GM12878 (cell line): Measurements from ENCODE around the gene EIF3A. TPM values are rescaled to one million over a fixed set of nuclear protein-coding genes. Genes with fewer than 3 reads are reported as not detected.

Experiments used
- ATAC-seq: fragments of 200-7000 bp; cut with Tn5 transposase; 3 replicates; pipeline ENCODE4 v1.9.1; 2020; ENCODE audit warnings: mild to moderate bottlenecking, moderate library complexity
- BruUV-seq: library from RNA; stranded (reverse); fragments of 400-500 nt; replicated peaks from 2 replicates; lab custom pipeline; 2021; lab: Mats Ljungman, UMichigan
- CTCF ChIA-PET: fragments of 300-600 bp; sonication (Branson Sonifier 250); formaldehyde crosslinking; extraction: SDS; loops from one replicate; lab custom pipeline; 2021; ENCODE audit warnings: inconsistent platforms; lab: Yijun Ruan, JAX
- POLR2A ChIA-PET: fragments of 350-600 bp; formaldehyde crosslinking; extraction: SDS; loops from one replicate; lab custom pipeline; 2021; ENCODE audit warnings: inconsistent platforms; lab: Charles Lee
- RAD21 ChIA-PET: fragments of 300-600 bp; sonication (Branson Sonifier 250); formaldehyde crosslinking; loops from one replicate; lab custom pipeline; 2023; ENCODE audit warnings: antibody characterized with exemption; ENCODE audit not compliant: unreplicated experiment; lab: Charles Lee
- SMC1A ChIA-PET: fragments of 300-600 bp; sonication (Branson Sonifier 250); formaldehyde crosslinking; loops from one replicate; lab custom pipeline; 2023; ENCODE audit not compliant: unreplicated experiment, uncharacterized antibody; lab: Charles Lee
- DNase-seq: peaks from one replicate; pipeline ENCODE4 v3.0.0-alpha.2; 2011; ENCODE audit warnings: low read depth, low spot score
- FAIRE-seq: peaks from 3 replicates; lab custom pipeline; 2011; peaks lifted over from hg19 to GRCh38; lab: Jason Lieb, UNC
- H2AFZ ChIP-seq: 2 replicates; pipeline ENCODE4 v1.6.0; 2011; ENCODE audit warnings: low read depth, low read length, control low read depth; ENCODE audit not compliant: control insufficient read depth
- H3K27ac ChIP-seq: 2 replicates; pipeline ENCODE4 v1.5.1; 2011; ENCODE audit warnings: control low read depth; ENCODE audit not compliant: control insufficient read depth, insufficient read depth
- H3K27me3 ChIP-seq, 2 experiments: replicated peaks in 1 of 2; 2 replicates each; pipeline versions ENCODE4 v1.6.0 to v1.6.1; 2011; ENCODE audit warnings: low read length in 1 of 2; ENCODE audit not compliant: control insufficient read depth in 2 of 2, insufficient read depth in 2 of 2
- H3K36me3 ChIP-seq, 2 experiments: 2 replicates each; pipeline ENCODE4 v1.5.1; 2011; ENCODE audit warnings: low read length in 1 of 2; ENCODE audit not compliant: control insufficient read depth in 2 of 2, insufficient read depth in 2 of 2
- H3K4me1 ChIP-seq: 2 replicates; pipeline ENCODE4 v1.6.1; 2011; ENCODE audit warnings: mild to moderate bottlenecking, low read length, moderate library complexity, mixed read lengths; ENCODE audit not compliant: control insufficient read depth, insufficient read depth
- H3K4me2 ChIP-seq: 2 replicates; pipeline ENCODE4 v1.6.0; 2011; ENCODE audit warnings: control low read depth; ENCODE audit not compliant: control insufficient read depth, insufficient read depth
- H3K4me3 ChIP-seq: fragments of 200-600 bp; sonication (generic); 2 replicates; pipeline ENCODE4 v1.5.1; 2016
- H3K79me2 ChIP-seq: 2 replicates; pipeline ENCODE4 v1.6.0; 2011; ENCODE audit warnings: low read length; ENCODE audit not compliant: control insufficient read depth, insufficient read depth
- H3K9ac ChIP-seq: 2 replicates; pipeline ENCODE4 v1.8.0; 2011; ENCODE audit warnings: low read length, control low read depth, mixed read lengths; ENCODE audit not compliant: control insufficient read depth, insufficient read depth
- H3K9me3 ChIP-seq: replicated peaks from 3 replicates; pipeline ENCODE4 v1.5.1; 2011; ENCODE audit warnings: mild to moderate bottlenecking, low read length; ENCODE audit not compliant: control insufficient read depth, insufficient read depth
- H4K20me1 ChIP-seq: 2 replicates; pipeline ENCODE4 v1.6.0; 2011; ENCODE audit not compliant: control insufficient read depth, insufficient read depth
- ASH2L ChIP-seq: fragments of 300-600, 200-600 bp; sonication (generic); IDR thresholded peaks from 2 replicates; pipeline ENCODE4 v1.6.1; 2017; ENCODE audit warnings: low read depth, mild to moderate bottlenecking, borderline replicate concordance
- CREM ChIP-seq: IDR thresholded peaks from 2 replicates; pipeline ENCODE4 v1.6.1; 2014; ENCODE audit warnings: antibody characterized with exemption, low read depth
- IRF3 ChIP-seq: fragments of 450-650 bp; IDR thresholded peaks from 2 replicates; pipeline ENCODE4 v1.6.1; 2014; ENCODE audit warnings: mild to moderate bottlenecking
- JUNB ChIP-seq: IDR thresholded peaks from 2 replicates; pipeline ENCODE4 v1.6.1; 2016; ENCODE audit warnings: antibody characterized with exemption, mild to moderate bottlenecking
- NBN ChIP-seq: fragments of 450-650 bp; IDR thresholded peaks from 2 replicates; pipeline ENCODE4 v1.6.1; 2016
- NFXL1 ChIP-seq: fragments of 450-650 bp; IDR thresholded peaks from 2 replicates; pipeline ENCODE4 v1.6.1; 2017; ENCODE audit warnings: antibody characterized with exemption, mild to moderate bottlenecking, borderline replicate concordance
- POU2F2 ChIP-seq: IDR thresholded peaks from 3 replicates; pipeline ENCODE4 v1.6.1; 2011; ENCODE audit warnings: low read depth, mild to moderate bottlenecking, low read length, borderline replicate concordance
- RBBP5 ChIP-seq: fragments of 200-600 bp; sonication (generic); conservative IDR thresholded peaks from 2 replicates; pipeline ENCODE4 v1.6.1; 2016
- RFX5 ChIP-seq: IDR thresholded peaks from 2 replicates; pipeline ENCODE4 v1.6.1; 2011; ENCODE audit warnings: low read depth, low read length, improper control_type of control experiment
- RUNX3 ChIP-seq: IDR thresholded peaks from 2 replicates; pipeline ENCODE4 v1.6.1; 2012; ENCODE audit warnings: low read length, inconsistent platforms
- SKIL ChIP-seq: fragments of 450-650 bp; IDR thresholded peaks from 2 replicates; pipeline ENCODE4 v1.6.1; 2017; ENCODE audit warnings: mild to moderate bottlenecking, low read depth, inconsistent platforms; ENCODE audit not compliant: poor library complexity, severe bottlenecking
- SP1 ChIP-seq: IDR thresholded peaks from one replicate; pipeline ENCODE4 v1.6.1; 2011; ENCODE audit warnings: low read depth, low read length
- SPI1 ChIP-seq: IDR thresholded peaks from 2 replicates; pipeline ENCODE4 v1.6.1; 2011; ENCODE audit warnings: low read depth, mild to moderate bottlenecking, low read length, moderate library complexity, borderline replicate concordance; ENCODE audit not compliant: insufficient read depth
- SREBF2 ChIP-seq: IDR thresholded peaks from 2 replicates; pipeline ENCODE4 v1.6.1; 2012; ENCODE audit warnings: mild to moderate bottlenecking, low read length
- ZZZ3 ChIP-seq: IDR thresholded peaks from 2 replicates; pipeline ENCODE4 v1.6.1; 2011; ENCODE audit warnings: low read depth; ENCODE audit not compliant: control insufficient read depth, insufficient read length
- WGBS: methylation state at CpG from one replicate; pipeline ENCODE4 v1.1.6; 2016; ENCODE audit warnings: low lambda C conversion rate; ENCODE audit not compliant: insufficient replicate concordance, insufficient coverage; ENCODE audit errors: missing lambda C conversion rate; 5-methylcytosine and 5-hydroxymethylcytosine counted together
- in situ Hi-C: fragments of 300-500 bp; cut with MboI; formaldehyde crosslinking; loops from 9 replicates; pipeline ENCODE4 v1.14.3; 2018; ENCODE audit warnings: mixed read lengths
- intact Hi-C: fragments of 100-400 bp; cut with micrococcal nuclease; formaldehyde crosslinking; loops from one replicate; pipeline ENCODE4 v1.14.2; 2022; ENCODE audit not compliant: unreplicated experiment
- polyA plus RNA-seq, 11 experiments: library from polyadenylated mRNA; depleted of rRNA in 4 of 11; unstranded in 6 of 11; stranded (reverse) in 5 of 11; fragments of >200 nt; fragmentation: Nextera tagmentation in 4 of 11; fragmentation: Illumina TruSeq in 1 of 11; extraction: Ambion mirVana in 4 of 11; extraction: Trizol in 1 of 11; gene quantifications; 1 replicate in 1 of 11; 2 replicates in 10 of 11; pipeline versions ENCODE4 v1.2.1 to v1.2.3, GENCODE V29; 2011 to 2016; ENCODE audit warnings: inconsistent platforms in 2 of 11, missing spikeins in 2 of 11, low read depth in 1 of 11
- total RNA-seq, 4 experiments: library from RNA; depleted of rRNA in 3 of 4; stranded (reverse); fragments of >200 nt in 3 of 4; fragmentation: Illumina TruSeq in 1 of 4; extraction: Trizol in 1 of 4; gene quantifications; 2 replicates each; pipeline versions ENCODE4 v1.2.1 to v1.2.3, GENCODE V29; 2013 to 2021

Gene EIF3A
- total and polyA plus RNA-seq, 10 of the 15 experiments (the other 5 are each of a cell fraction or from before 2014, with no cell fraction given) = 42.3 to 195 (median 96.3) TPM

- Histone ChIP-seq H3K27me3 (peaks cover 0 to 7% of the 10 kb centered on the region in 2 experiments; a peak in 3 of 4 replicates), H2AFZ (no peak overlapping the region), H4K20me1 (no peaks in the 10 kb centered on the region; the same call in 1 of the 2 replicates), H3K79me2 (no peaks in the 10 kb centered on the region)
- POLR2A ChIA-PET = no interaction called here
- DNase-seq = no peak
- SMC1A ChIA-PET = interaction anchor here (1.3 kb wide), 1 partner anchor 51 kb away, joined by 7 read pairs; no protein-coding TSS in a partner anchor
- TF ChIP-seq IRF3 (no peak), SP1 (no peak), RBBP5 (no peak), ZZZ3 (no peak), SREBF2 (no peak), NBN (no peak), RFX5 (no peak), CREM (no peak), POU2F2 (no peak), ASH2L (no peak), NFXL1 (no peak), JUNB (no peak), SPI1 (no peak), RUNX3 (no peak), SKIL (no peak)
- TF ChIP-seq, all 136 proteins: peak for 0
- H3K27ac ChIP-seq = no peak overlapping the region
- WGBS = 49% methylated on average over 8 of the region's 8 CpGs
- H3K36me3 ChIP-seq = no peaks in the 10 kb centered on the region
- no peaks in the 10 kb centered on the region for H3K9me3 ChIP-seq
- H3K9ac ChIP-seq = no peak overlapping the region
- no TSS peak for BruUV-seq
- no peak for FAIRE-seq
- no peak overlapping the region for H3K4me3 ChIP-seq
- ChIA-PET CTCF (no interaction called here), RAD21 (no interaction called here)
- in situ Hi-C loops = no loop called here
- no peaks in the 10 kb centered on the region for H3K4me1 ChIP-seq
- H3K4me2 ChIP-seq = no peak overlapping the region
- ATAC-seq = no peak
- intact Hi-C loops = no loop called here
These were observed 57.6 kb downstream of the EIF3A start for GRCh38 chr10:119022846-119023552.
